Middle frontal gyrus (tissue), 1 donor: Measurements from ENCODE around the gene GET3.
"Not testable (repeated sequence)": the region's sequence is repeated elsewhere in the genome, so short reads cannot be mapped to it uniquely, and the experiment has no call there.

ENCODE experiments used
- DNase-seq: peaks from one replicate; pipeline ENCODE4 v3.0.0-alpha.2; 2015; ENCODE audit warnings: low spot score; ENCODE audit errors: extremely low spot score

Gene GET3

GRCh38 chr19:12736995-12737834 is at the start of gene GET3:
GET3 (plus strand) TSS chr19:12737497; CDS start chr19:12737506, 9 bp downstream.
- DNase-seq = peak; percentile 91

DNA sequence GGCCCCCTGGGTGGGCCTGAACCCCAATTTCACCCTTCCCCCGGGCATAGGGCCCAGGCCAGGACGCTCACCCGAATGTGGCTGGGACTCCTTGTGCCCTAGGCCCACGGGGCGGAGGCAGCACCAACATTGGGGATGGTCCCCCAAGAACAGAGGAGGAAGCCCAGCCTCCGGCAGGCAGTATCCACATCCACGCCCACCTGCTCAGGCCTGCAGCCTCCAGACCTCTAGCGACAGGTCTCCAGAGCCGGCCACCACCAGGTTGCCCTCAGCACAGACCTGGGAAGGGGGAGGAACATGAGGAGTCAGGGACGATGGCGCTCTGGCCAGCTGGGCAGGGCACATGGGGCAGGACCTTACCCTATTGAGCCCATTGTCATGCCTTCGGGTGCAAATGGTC is 48.3 kb upstream of the GET3 start:
- no peak for DNase-seq

DNA sequence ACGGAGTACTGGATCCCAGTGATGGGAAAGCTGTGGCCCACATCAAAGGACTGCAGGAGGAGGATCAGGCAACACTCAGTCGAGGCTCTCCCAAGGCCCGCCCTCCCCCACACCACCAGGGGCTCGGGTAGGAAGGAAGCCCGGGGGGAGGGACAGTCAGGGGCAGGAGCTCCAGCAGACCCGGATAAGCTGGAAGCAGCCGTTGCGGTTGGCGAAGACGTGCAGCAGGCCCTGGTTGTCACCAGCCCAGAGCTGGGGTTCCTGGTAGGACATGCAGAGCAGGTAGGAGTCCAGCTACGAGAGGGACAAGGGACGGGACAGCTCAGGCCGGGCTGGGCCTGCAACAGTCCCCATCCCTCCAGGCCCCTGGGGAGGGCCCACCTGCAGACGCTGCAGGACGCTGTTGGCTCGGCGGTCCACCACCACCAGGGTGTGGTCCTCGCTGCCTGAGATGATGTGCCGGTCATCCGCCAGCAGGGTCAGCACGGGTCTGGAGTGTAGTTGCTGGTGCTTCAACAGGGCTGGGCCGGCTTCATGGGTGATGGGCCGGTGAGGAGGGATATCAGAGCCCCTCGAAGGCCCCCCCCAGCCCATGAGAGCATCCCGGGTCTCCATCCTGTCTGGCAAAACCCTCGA is 47.6 kb upstream of the GET3 start:
- DNase-seq = no peak

DNA sequence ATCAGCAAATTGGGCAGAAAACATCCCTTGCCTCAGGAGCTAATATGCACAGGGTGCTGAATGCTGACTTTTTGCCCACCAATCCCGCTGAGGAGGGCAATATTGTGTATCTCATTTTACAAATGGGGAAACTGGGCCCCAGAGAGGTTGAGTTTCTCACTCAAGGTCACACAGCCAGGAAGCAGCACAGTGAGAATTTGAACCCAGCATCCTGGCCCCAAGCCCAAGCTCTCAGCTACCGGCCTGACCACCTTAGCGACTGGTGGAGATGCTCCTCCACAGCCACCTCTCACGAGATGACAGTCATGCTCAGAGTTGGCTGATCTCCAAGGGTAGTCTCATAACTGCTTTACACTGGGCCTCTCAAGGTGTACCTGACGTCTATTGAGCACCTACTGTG is 44.3 kb upstream of the GET3 start:
- no peak for DNase-seq

GRCh38 chr19:12694641-12695040 is 42.7 kb upstream of the GET3 start:
- no peak for DNase-seq

DNA sequence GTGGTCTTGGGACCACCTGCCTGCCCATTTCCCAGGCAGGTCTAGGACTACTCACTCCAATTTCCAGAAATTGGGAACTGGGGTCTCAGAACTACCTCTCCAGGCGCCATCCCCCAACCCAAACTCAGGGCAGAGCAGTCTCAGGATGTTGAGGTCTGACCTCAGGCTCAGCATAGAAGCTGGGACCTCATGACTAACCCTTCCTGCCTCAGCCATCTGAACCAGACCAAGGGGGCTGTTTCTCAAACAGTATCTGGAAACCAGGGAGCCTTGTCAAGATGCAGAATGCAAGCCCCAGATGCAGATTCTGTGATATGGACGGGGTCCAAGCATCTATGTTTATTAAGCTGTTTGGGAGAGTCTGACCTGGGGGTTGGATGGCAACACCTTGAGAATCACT is 42.2 kb upstream of the GET3 start:
- no peak for DNase-seq

GRCh38 chr19:12695514-12695913 is 41.8 kb upstream of the GET3 start:
- no peak for DNase-seq

- no peak for DNase-seq
These were observed 41.3 kb upstream of the GET3 start for GRCh38 chr19:12695997-12696365.

DNA sequence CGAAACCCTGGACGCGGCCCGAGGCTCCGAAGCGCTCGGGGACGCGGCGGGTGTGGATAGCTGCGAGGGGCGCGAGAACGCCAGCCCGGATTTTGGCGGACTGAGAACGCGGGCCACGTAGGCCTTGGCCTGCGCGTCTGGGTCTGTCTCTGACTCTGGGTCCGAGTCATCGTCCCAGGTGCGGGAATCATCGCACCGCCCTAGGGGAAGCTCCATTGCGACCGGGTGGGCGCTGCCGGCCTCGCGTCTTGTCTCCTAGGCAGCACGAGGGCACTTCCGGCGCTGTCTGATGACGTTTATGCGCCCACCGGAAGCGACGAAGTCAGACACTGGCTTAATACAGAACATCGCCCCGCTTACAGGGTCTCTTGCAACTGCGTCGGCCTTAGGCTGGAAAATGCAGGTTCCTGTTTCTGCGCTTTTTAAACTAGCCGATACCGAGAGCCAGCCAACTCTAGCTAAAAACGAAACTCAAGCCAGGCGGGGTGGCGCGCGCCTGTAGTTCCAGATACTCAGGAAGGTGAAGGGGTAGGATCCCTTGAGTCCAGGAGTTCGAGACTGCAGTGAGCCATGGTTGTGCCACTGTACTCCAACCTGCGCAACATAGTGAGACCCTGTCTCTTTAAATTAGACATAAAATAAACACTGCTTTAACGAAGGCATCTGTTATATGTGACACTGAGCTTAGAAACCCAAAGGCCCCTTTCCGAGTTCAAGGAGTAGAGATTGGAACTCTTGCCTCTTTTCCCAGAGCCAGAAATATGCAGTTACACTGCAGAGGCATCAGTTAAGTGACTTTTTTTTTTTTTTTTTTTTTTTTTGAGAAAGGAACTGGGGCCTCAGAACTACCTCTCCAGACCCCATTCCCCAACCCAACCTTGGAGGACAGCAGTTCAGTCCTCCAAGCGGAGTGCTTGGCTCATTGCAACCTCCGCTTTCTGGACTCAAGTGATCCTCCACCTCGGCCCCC is 40.6 kb upstream of the GET3 start, which contains the start of gene FBXW9:
Gene FBXW9 (minus strand): TSS at position 266 of the 970 bp plus-strand sequence. CDS start 50 bp downstream, at position 216.
- DNase-seq = peak; percentile 92

DNA sequence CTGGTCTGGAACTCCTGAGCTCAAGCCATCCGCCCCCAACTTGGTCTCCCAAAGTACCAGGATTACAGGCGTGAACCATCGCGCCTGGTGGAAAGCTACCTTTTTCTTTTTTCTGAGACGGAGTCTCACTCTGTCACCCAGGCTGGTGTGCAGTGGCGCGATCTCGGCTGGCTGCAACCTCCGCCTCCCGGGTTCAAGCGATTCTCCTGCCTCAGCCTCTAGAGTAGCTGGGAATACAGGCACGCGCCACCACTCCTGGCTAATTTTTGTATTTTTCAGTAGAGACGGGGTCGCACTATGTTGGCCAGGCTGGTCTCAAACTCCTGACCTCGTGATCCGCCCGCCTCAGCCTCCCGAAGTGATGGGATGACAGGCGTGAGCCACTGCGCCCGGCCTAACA is 39.9 kb upstream of the GET3 start:
- DNase-seq = not testable (repeated sequence)

GRCh38 chr19:12698138-12698537 is 39.2 kb upstream of the GET3 start:
- no peak for DNase-seq

DNA sequence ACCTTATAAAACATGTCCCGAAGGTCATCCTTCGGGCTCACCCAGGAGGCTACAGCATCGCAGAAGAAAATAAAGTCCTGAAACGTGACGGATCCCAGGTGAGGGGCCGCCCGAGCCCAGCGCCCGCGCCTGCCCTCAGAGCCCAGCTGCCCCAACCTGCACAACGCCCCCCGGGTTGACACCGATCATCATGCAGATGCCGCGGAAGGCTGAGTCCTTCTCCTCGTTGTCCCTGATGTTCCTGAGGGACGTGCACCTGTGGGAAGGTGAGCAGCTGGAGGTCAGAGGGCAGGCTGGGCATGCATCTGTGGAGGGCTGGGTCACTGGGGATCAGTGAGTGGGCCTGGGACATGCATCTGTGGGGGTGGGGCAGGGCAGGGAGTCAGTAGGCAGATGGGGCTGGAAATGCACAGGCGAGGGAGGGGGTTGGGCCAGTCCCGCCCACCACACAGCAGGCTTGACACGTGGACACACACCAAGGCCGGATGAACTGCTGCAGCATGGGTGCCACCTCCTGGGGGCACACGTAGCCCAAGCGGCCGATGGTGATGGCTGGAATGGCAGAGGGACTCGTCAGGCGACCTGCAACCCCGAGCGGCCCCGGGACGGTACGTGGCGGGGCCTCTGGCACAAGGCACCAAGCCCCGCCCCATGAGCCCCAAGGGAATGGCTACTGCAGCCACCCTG is 35.6 kb upstream of the GET3 start:
- no peak for DNase-seq

- no peak for DNase-seq
These were observed 34.3 kb upstream of the GET3 start for GRCh38 chr19:12703046-12703445.

DNA sequence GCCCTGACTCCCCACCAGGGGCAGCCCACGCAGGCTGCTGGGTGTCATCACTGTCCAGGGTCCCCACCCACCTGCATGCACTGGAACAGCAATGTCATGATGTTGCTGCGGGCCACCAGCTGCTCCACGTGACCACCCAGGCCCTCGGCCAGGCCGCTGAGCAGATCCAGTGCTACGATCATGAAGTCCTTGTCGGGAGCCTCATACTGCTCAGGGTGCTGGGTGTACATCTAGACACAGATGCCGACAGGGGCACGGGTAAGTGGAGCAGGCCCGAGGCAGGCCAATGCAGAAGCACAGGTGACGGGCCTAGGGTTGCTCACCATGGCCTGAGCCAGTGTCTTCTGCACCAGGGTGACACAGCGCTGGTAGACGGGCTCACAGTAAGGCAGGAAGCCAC is 32.1 kb upstream of the GET3 start:
- no peak for DNase-seq

GRCh38 chr19:12705654-12706331 is 31.5 kb upstream of the GET3 start:
- DNase-seq = no peak

DNA sequence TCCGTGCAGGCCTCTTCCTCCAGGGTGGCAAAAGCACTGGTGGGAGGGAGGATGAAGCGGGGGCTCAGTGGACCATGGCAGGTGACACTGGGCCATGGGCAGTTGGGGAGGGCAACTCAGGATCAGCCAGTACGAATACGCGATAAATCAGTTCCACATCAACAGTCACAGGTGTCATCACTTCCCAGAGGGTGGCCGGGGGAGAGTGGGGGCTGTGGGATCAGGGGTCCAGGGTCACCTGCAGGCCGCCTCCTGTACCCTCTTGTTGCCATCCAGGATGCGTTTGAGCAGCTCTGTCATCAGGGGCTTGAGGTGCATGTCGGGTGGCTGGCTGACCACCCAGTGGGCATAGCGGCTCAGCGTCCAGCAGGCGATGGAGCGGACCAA is 31.0 kb upstream of the GET3 start:
- no peak for DNase-seq

GRCh38 chr19:12708641-12709040 is 28.7 kb upstream of the GET3 start:
- no peak for DNase-seq

DNA sequence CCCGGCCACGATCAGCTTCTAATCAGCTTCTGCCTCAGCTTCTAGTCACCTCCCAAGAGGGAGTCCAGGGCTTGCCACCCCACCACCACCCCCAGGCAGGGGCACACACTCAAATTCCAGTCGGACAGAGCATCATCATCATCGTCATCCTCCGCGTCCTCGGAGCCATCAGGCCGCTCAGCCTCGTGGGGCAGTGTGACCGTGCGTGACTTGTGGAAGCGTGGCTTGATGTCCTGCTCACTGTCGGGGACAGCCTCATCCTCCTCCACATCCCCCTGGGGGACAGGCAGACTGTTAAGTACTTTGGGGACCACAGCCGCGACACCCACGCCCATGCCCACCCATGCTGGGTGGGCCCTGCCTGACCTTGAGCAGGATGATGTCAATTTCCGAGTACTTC is 26.1 kb upstream of the GET3 start:
- DNase-seq = no peak

GRCh38 chr19:12712077-12712476 is 25.2 kb upstream of the GET3 start:
- DNase-seq = not testable (repeated sequence)

GRCh38 chr19:12713304-12713703 is 24.0 kb upstream of the GET3 start:
- DNase-seq = not testable (repeated sequence)

DNA sequence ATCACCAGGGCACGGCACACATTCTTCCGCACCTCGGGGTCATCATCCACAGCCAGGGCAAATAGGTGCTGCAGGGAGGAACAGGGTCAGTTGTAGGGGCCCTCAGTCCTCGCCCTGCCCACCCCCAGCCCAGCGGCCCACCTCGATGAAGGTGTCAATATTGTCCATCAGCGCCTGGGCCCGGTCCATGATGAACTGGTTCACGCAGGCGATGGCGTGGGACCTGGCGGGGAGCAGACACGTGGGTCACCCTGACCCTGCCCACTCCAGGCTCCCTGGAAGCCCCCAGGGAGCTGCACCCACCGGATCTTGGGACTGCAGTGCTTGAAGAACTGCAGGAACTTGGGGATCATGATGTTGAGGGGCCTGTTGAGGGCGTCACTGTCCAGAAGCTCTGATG is 22.2 kb upstream of the GET3 start:
- no peak for DNase-seq
